Aorta (tissue), 5 donors: ENCODE measurements around the gene ZNF839. TPM values are rescaled to one million over a fixed set of nuclear protein-coding genes. Genes with fewer than 3 reads are reported as not detected.

Source experiments
- ATAC-seq: fragments of 200-7000 bp; cut with Tn5 transposase; one replicate; pipeline ENCODE4 v1.9.1; 2022; ENCODE audit warnings: moderate library complexity; ENCODE audit not compliant: low FRiP score
- DNase-seq, 2 donors: peaks; one replicate each; pipeline ENCODE4 v3.0.0-alpha.2; 2020
- H3K27ac ChIP-seq, 2 donors: one replicate each; pipeline ENCODE4 v1.5.1; 2013; ENCODE audit warnings: low read length in 2 of 2, mild to moderate bottlenecking in 2 of 2, moderate library complexity in 2 of 2, control low read depth in 1 of 2, inconsistent platforms in 1 of 2, low read depth in 1 of 2
- H3K27me3 ChIP-seq, 2 donors: one replicate each; pipeline ENCODE4 v1.6.1; 2013; ENCODE audit warnings: control low read depth in 1 of 2, low read length in 1 of 2, mild to moderate bottlenecking in 1 of 2, moderate library complexity in 1 of 2; ENCODE audit not compliant: insufficient read depth in 2 of 2, control insufficient read depth in 1 of 2
- H3K36me3 ChIP-seq, 2 donors: one replicate each; pipeline ENCODE4 v1.6.1; 2013; ENCODE audit warnings: control low read depth in 1 of 2, low read length in 1 of 2, mild to moderate bottlenecking in 1 of 2; ENCODE audit not compliant: insufficient read depth in 2 of 2, control insufficient read depth in 1 of 2
- H3K4me1 ChIP-seq, 2 donors: one replicate each; pipeline ENCODE4 v1.6.1; 2013; ENCODE audit warnings: low read length in 2 of 2, control low read depth in 1 of 2, mild to moderate bottlenecking in 1 of 2, moderate library complexity in 1 of 2; ENCODE audit not compliant: insufficient read depth in 2 of 2, control insufficient read depth in 1 of 2
- H3K4me3 ChIP-seq, 2 donors: one replicate each; pipeline ENCODE4 v1.5.1; 2013; ENCODE audit warnings: low read length in 2 of 2, control low read depth in 1 of 2, mild to moderate bottlenecking in 1 of 2
- H3K9me3 ChIP-seq: one replicate; pipeline ENCODE4 v1.6.1; 2013; ENCODE audit warnings: mild to moderate bottlenecking, low read length; ENCODE audit not compliant: control insufficient read depth
- WGBS, 2 donors: extraction: QIAGEN DNeasy Blood & Tissue Kit; methylation state at CpG; one replicate each; pipeline ENCODE4 v1.1.7; 2013; 5-methylcytosine and 5-hydroxymethylcytosine counted together
- intact Hi-C, 2 donors: fragments of 100-400 bp; cut with DNase I; formaldehyde crosslinking; loops; one replicate each; pipeline versions ENCODE4 v1.14.2 to v1.15.0; 2022
- polyA plus RNA-seq, 2 donors: library from polyadenylated mRNA; stranded (reverse); fragments of 200-250 nt; gene quantifications; one replicate each; pipeline ENCODE4 v1.2.3, GENCODE V29; 2013
- total RNA-seq, 2 donors: library from RNA; stranded (reverse); fragmentation: NEBNext Ultra II Directional; extraction: Animal tissue kit (Norgen Biotek cat#: 25700); gene quantifications; one replicate each; pipeline ENCODE4 v1.2.1, GENCODE V29; 2021
- donor health status: healthy with polysubstance abuse.
- donor health status: Bipolar disorder and iron deficiency.
- donor health status: DM: no; HTN: no; CAD: no.
- donor health status: DM: no; HTN: no; CAD: no.
- donor health status: DM: yes; HTN: yes; CAD: no.

The ZNF839 gene
- total and polyA plus RNA-seq, 4 donors: 6.0 to 13.1 (median 8.0) TPM

DNA sequence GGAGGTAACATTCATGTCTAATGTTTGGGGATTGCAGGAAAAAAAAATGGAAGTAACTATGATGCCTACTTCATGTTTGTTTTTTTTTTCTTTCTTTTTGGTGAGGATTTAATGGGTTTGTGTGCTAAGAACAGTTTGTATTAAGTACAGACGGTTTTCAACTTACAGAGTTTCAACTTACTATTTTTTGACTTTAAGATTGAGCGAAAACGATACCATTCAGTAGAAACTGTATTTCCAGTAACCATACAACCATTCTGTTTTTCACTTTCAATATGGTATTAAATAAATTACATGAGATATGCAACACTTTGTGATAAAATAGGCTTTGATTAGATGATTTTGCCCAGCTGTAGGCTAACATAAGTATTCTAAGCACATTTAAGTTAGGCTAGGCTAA is 53.6 kb downstream of the ZNF839 start:
- intact Hi-C loops: no loop called here
- WGBS, 2 donors: 87 to 89% methylated on average over 3 of the region's 3 CpGs
- Histone ChIP-seq H3K4me1 (no peaks in the 10 kb centered on the region), H3K27me3 (no peaks in the 10 kb centered on the region), H3K27ac (no peak overlapping the region), H3K4me3 (no peak overlapping the region), H3K36me3 (peaks cover 0 to 4% of the 10 kb centered on the region in 2 donors), H3K9me3 (no peaks in the 10 kb centered on the region)
- ATAC-seq (no peak), DNase-seq (no peak)

DNA sequence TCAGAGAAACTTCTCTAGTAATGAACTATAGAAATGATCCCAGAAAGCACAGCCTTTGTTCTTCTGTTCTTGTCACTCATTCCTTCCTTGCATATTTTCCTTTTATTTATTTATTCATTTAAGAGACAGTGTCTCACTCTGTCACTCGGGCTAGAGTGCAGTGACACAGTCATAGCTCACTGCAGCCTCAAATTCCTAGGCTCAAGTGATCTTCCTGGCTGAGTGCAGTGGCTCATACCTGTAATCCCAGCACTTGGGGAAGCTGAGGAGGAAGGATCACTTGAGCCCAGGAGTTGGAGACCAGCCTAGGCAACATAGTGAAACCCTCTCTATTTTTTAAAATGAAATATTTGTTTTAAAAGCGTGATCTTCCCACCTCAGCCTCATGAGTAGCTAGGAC is 54.7 kb downstream of the ZNF839 start:
- peaks cover 0 to 4% of the 10 kb centered on the region in 2 donors for H3K36me3 ChIP-seq
- DNase-seq (no peak), ATAC-seq (no peak)
- intact Hi-C loops: no loop called here
- no peaks in the 10 kb centered on the region for H3K9me3 ChIP-seq
- 77 to 78% methylated on average over 2 of the region's 2 CpGs for WGBS, 2 donors
- no peaks in the 10 kb centered on the region for H3K27me3 ChIP-seq
- no peak overlapping the region for H3K27ac ChIP-seq
- no peak overlapping the region for H3K4me3 ChIP-seq
- H3K4me1 ChIP-seq: no peaks in the 10 kb centered on the region

DNA sequence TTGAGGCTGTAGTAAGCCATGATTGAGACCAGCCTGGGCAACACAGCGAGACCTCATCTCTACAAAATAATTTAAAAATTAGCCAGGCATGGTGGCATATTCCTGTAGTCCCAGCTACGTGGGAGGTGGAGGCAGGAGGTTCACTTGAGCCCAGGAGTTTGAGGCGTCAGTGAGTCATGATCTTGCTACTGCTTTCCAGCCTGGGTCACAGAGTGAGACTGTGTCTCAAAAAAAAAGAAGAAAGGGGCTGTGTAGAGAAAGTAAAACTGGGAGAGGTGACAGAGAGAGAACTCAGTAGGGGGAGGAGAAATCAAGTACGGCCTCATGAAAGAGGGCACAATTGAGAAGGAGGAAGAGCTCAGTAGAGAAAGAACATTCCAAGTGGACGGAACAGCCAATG is 55.6 kb downstream of the ZNF839 start:
- Histone ChIP-seq H3K27me3 (no peaks in the 10 kb centered on the region), H3K27ac (no peak overlapping the region), H3K9me3 (no peaks in the 10 kb centered on the region), H3K4me3 (no peak overlapping the region), H3K4me1 (no peaks in the 10 kb centered on the region), H3K36me3 (peaks cover 0 to 4% of the 10 kb centered on the region in 2 donors)
- intact Hi-C loops: no loop called here
- no peak for ATAC-seq
- no peak for DNase-seq
- WGBS, 2 donors: 94 to 95% methylated on average over 5 of the region's 5 CpGs

DNA sequence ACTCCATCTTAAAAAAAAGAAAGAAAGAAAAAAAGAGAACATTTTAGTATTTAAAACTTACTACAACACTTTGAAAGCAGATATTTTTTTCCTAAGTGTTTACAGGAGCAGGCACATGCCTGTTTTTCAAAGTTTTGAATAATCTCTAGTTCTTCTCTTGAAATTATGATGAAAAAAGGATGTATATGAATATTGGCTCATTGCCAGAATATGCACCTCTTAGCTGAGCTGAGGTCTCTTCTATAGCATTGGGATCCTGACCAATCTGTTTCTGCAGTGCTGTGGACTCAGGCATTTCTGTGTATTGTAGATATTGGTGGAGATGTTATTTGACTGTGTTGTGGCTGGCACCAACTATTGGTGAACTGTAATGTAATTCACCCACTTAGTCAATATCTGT is 58.1 kb downstream of the ZNF839 start:
- Histone ChIP-seq H3K9me3 (no peaks in the 10 kb centered on the region), H3K36me3 (peaks cover 0 to 4% of the 10 kb centered on the region in 2 donors), H3K27me3 (no peaks in the 10 kb centered on the region), H3K4me3 (no peak overlapping the region), H3K4me1 (no peaks in the 10 kb centered on the region), H3K27ac (no peak overlapping the region)
- no peak for DNase-seq
- intact Hi-C loops: no loop called here
- no peak for ATAC-seq

DNA sequence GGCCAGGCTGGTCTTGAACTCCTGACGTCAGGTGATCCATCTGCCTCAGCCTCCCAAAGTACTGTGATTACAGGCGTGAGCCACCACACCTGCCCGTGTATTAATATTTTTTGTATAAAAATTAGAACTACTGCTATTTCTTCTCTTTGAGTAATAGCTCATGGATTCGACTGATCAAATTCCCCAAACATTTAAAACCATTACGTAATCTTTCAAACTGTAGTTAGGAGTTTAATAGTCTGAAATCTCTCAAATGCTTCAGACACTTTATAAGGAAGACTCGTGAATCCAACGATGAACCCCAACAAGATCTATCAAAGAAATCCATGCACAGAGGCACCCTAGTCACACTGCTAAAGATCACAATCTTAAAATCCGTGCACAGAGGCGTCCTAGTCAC is 59.3 kb downstream of the ZNF839 start:
- peaks cover 0 to 4% of the 10 kb centered on the region in 2 donors for H3K36me3 ChIP-seq
- H3K27me3 ChIP-seq: no peaks in the 10 kb centered on the region
- no peak for DNase-seq
- no peak for ATAC-seq
- H3K27ac ChIP-seq: no peak overlapping the region
- no peaks in the 10 kb centered on the region for H3K9me3 ChIP-seq
- no peak overlapping the region for H3K4me3 ChIP-seq
- intact Hi-C loops: no loop called here
- 95 to 96% methylated on average over 9 of the region's 9 CpGs for WGBS, 2 donors
- no peaks in the 10 kb centered on the region for H3K4me1 ChIP-seq

DNA sequence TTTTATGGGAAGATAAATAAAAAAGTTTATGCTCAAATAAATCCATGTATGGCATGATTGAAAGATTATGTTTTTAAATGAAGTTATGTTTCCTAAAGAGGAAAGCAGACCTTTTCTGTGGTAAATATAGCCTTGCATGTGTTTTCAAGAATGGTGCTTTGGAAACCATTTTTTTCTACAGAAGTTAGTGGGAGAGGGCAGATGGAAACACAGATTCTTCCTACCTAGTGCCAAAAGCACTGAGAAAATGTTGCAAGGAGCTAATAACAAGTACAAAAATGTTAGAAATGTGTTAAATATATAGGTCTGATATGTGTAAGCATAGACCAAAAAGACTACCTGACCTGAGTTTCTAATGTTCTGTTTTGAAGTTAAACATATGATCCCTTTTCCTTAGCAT is 67.5 kb downstream of the ZNF839 start:
- H3K9me3 ChIP-seq: no peaks in the 10 kb centered on the region
- H3K4me1 ChIP-seq: no peaks in the 10 kb centered on the region
- H3K27ac ChIP-seq: no peak overlapping the region
- no peak overlapping the region for H3K4me3 ChIP-seq
- no peak for DNase-seq
- ATAC-seq: no peak
- H3K27me3 ChIP-seq: no peaks in the 10 kb centered on the region
- no peaks in the 10 kb centered on the region for H3K36me3 ChIP-seq
- intact Hi-C loops: no loop called here

DNA sequence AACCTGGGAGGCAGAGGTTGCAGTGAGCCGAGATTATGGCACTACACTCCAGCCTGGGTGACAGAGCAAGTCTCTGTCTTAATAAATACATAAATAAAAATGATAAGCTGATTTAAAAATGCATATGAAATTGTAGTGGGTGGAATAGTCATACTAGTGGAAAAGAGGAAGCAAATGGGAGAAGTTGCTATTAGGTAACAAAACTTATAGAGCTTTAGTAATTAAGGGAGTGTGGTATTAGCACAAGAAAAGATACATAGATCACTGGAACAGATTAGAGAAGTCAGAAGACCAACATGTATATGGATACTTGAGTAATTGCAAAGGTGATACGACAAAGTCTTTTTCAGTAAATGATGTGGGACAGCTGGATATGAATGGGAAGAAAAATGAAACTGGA is 69.7 kb downstream of the ZNF839 start:
- no peaks in the 10 kb centered on the region for H3K27me3 ChIP-seq
- no peaks in the 10 kb centered on the region for H3K9me3 ChIP-seq
- ATAC-seq (no peak), DNase-seq (no peak)
- intact Hi-C loops: no loop called here
- H3K27ac ChIP-seq: no peak overlapping the region
- no peak overlapping the region for H3K4me3 ChIP-seq
- 96% methylated on average over 2 of the region's 2 CpGs for WGBS, 2 donors
- no peaks in the 10 kb centered on the region for H3K36me3 ChIP-seq
- no peaks in the 10 kb centered on the region for H3K4me1 ChIP-seq

DNA sequence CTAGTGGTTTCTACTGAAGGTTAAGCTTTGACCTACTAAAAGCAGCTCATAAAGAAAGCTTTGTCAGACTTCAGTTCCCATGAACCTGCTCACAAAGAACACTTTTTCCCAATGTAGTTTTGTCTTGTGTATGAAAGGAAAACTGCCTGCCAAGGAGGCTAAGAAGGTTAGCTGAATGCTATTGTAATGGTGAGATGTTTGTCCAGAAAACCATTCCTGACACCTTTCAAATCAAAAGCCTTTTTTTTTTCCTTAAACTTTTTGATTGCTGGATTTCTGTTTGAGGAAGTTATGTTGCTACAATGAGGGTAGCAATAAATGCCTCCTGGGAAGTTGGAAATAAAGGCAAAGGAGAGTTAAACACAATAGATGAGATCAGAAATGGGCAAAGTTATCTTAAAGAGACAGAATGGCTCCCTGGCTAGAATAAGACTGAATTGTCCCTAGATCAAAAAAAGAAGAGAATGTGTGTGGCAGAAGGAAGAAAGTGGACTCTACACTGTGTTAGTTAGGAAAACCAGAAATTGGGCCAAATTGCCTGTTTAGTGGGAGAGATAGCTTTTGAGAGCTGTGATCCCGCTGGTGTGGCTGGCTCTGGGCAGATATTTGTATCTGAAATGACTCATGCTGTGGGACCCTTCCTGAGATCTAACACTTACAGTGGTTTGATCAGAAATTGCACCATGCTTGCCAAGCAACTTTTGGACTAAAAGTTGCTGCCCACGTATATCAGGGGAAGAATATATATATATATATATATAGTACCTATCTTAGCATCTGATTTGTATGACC is 70.7 kb downstream of the ZNF839 start:
- Histone ChIP-seq H3K4me3 (no peak overlapping the region), H3K27ac (no peak overlapping the region), H3K9me3 (no peaks in the 10 kb centered on the region), H3K27me3 (no peaks in the 10 kb centered on the region), H3K4me1 (no peaks in the 10 kb centered on the region), H3K36me3 (no peaks in the 10 kb centered on the region)
- 27 to 32% methylated on average over 2 of the region's 2 CpGs for WGBS, 2 donors
- intact Hi-C loops: no loop called here
- DNase-seq (no peak), ATAC-seq (no peak)
